ENCODE data around the gene PEX16. TPM values are rescaled to one million over a fixed set of nuclear protein-coding genes. Genes with fewer than 3 reads are reported as not detected.

The PEX16 gene
- total and polyA plus RNA-seq, 2 of the 13 experiments (the other 11 are each of a cell fraction or from before 2014, with no cell fraction given), result 12.5 to 21.8 TPM

- DNase-seq (ENCODE audit: low spot score) (peak; percentile 47), ATAC-seq (peak; percentile 74), FAIRE-seq (no peak)
- peak within 1 kb of the TSS; percentile 65 for H3K4me2 ChIP-seq (ENCODE audit: low read depth, low read length)
- 15% methylated on average over 17 of the region's 73 CpGs for WGBS (ENCODE audit: low lambda C conversion rate)
- H3K4me1 ChIP-seq (ENCODE audit: insufficient read depth, low read length), result no peaks in the 10 kb centered on the region
- no peak within 1 kb of the TSS for H3K9ac ChIP-seq (ENCODE audit: insufficient read depth, low read depth, low read length)
- H3K27me3 ChIP-seq (ENCODE audit: control insufficient read depth in 1 of 2, insufficient read depth in 2 of 2, low read length in 2 of 2), result no peaks in the 10 kb centered on the region; a peak in 2 of 5 replicates
- in situ Hi-C loops (cut with HindIII; ENCODE audit: extremely low pct_ligation_motif_present, low pct_unique_long_range_greater_than_20kb), result no loop called here
- peaks cover 0 to 6% of the 10 kb centered on the region in 2 experiments; a peak in 2 of 5 replicates for H3K36me3 ChIP-seq (replicated peaks in 1 of 2; ENCODE audit: control insufficient read depth in 1 of 2, insufficient read depth in 2 of 2, low read length in 2 of 2)
- H3K4me3 ChIP-seq (replicated peaks in 1 of 3; ENCODE audit: insufficient read depth in 1 of 3, low read depth in 2 of 3, low read length in 3 of 3), result peak within 1 kb of the TSS; percentile 52 to 71 (median 61); a peak in 5 of 6 replicates
- H2AFZ ChIP-seq (ENCODE audit: low read length), result no peak within 1 kb of the TSS
- ChIA-PET CTCF (ENCODE audit: low intra/inter-chr PET ratio, low total read pairs) (no interaction called here), POLR2A (no interaction called here)
- no peaks in the 10 kb centered on the region for H3K9me3 ChIP-seq (ENCODE audit: low read length)
- intact Hi-C loops (cut with micrococcal nuclease; ENCODE audit: unreplicated experiment), result no loop called here
- H3K79me2 ChIP-seq (ENCODE audit: insufficient read depth, low read length), result no peaks in the 10 kb centered on the region
- H4K20me1 ChIP-seq (ENCODE audit: insufficient read depth, low read length), result peaks cover 12% of the 10 kb centered on the region; the same call in 1 of the 2 replicates
- H3K27ac ChIP-seq (ENCODE audit: extremely low read length, insufficient read depth, low read length), result no peak within 1 kb of the TSS
- BruUV-seq (replicated peaks), result no TSS peak
- TF ChIP-seq ZNF431 (CRISPR knock-in tag; IDR thresholded peaks at IDR 0.05; ENCODE audit: borderline replicate concordance, low read depth), result no peak
- no peak for TF ChIP-seq ZNF564 (CRISPR knock-in tag; IDR thresholded peaks at IDR 0.05)
- no peak for TF ChIP-seq ZNF430 (CRISPR knock-in tag; IDR thresholded peaks at IDR 0.05)
- TF ChIP-seq KDM1A (CRISPR knock-in tag; IDR thresholded peaks at IDR 0.05), result no peak
- no peak for TF ChIP-seq ZNF772 (CRISPR knock-in tag; IDR thresholded peaks at IDR 0.05)
- 0 out of 2 replicates have a peak, but pooled peaks have one; percentile 32 for TF ChIP-seq ZNF335 (CRISPR knock-in tag; IDR thresholded peaks at IDR 0.05)
- TF ChIP-seq ZNF747 (CRISPR knock-in tag; IDR thresholded peaks at IDR 0.05; ENCODE audit: borderline replicate concordance), result no peak
- no peak for TF ChIP-seq RXRB (CRISPR knock-in tag; IDR thresholded peaks at IDR 0.05; ENCODE audit: borderline replicate concordance)
- no peak for TF ChIP-seq ZNF44 (CRISPR knock-in tag; IDR thresholded peaks at IDR 0.05)
- 0 out of 2 replicates have a peak, but pooled peaks have one; percentile 64 for TF ChIP-seq KLF11 (CRISPR knock-in tag; IDR thresholded peaks at IDR 0.05)
- no peak for TF ChIP-seq E2F5 (CRISPR knock-in tag; conservative IDR thresholded peaks at IDR 0.05)
- TF ChIP-seq KDM5A (IDR thresholded peaks at IDR 0.05; ENCODE audit: borderline replicate concordance, low read length), result no peak
- no peak for TF ChIP-seq KLF15 (CRISPR knock-in tag; IDR thresholded peaks at IDR 0.05; ENCODE audit: borderline replicate concordance)
- TF ChIP-seq TCF7L2 (IDR thresholded peaks at IDR 0.05; ENCODE audit: low read depth, low read length), result no peak
- TF ChIP-seq ZNF225 (CRISPR knock-in tag; IDR thresholded peaks at IDR 0.05), result no peak
- TF ChIP-seq MZF1 (CRISPR knock-in tag; IDR thresholded peaks at IDR 0.05; ENCODE audit: borderline replicate concordance), result no peak
- no peak for TF ChIP-seq IRF1 (CRISPR knock-in tag; IDR thresholded peaks at IDR 0.05; ENCODE audit: low read depth)
- TF ChIP-seq ZNF83 (CRISPR knock-in tag; IDR thresholded peaks at IDR 0.05; ENCODE audit: borderline replicate concordance), result no peak
- no peak for TF ChIP-seq FLYWCH1 (CRISPR knock-in tag; IDR thresholded peaks at IDR 0.05)
- TF ChIP-seq ATF6 (CRISPR knock-in tag; conservative IDR thresholded peaks at IDR 0.05), result no peak
- TF ChIP-seq ZNF607 (CRISPR knock-in tag; IDR thresholded peaks at IDR 0.05; ENCODE audit: borderline replicate concordance), result no peak
- no peak for TF ChIP-seq SRSF1 (optimal IDR thresholded peaks at IDR 0.05; ENCODE audit: low read depth, low read length)
Measured at GRCh38 chr11:45885274-45885920, 32.3 kb downstream of the PEX16 start, which contains the start of gene MAPK8IP1. MAPK8IP1 (plus strand) TSS chr11:45885651; CDS start chr11:45885821, 170 bp downstream.
